HG02970 (cell line): ENCODE measurements around the gene MEGF8.

ENCODE experiments used
- ATAC-seq: cut with Tn5 transposase; IDR thresholded peaks from one replicate; pipeline ENCODE4 v1.9.1; 2021; ENCODE audit warnings: mild to moderate bottlenecking, moderate library complexity, moderate number of reproducible peaks; ENCODE audit not compliant: unreplicated experiment, low FRiP score

Gene MEGF8

GRCh38 chr19:42351079-42351735, 25.8 kb downstream of the MEGF8 start:
- no peak for ATAC-seq

- ATAC-seq, result no peak
Measured at GRCh38 chr19:42352301-42353259, 27.1 kb downstream of the MEGF8 start.

GRCh38 chr19:42353341-42354015, 28.0 kb downstream of the MEGF8 start:
- no peak for ATAC-seq

- ATAC-seq, result no peak
Measured at GRCh38 chr19:42355896-42356295, 30.5 kb downstream of the MEGF8 start.

- no peak for ATAC-seq
Measured at GRCh38 chr19:42356686-42357085, 31.3 kb downstream of the MEGF8 start.

- no peak for ATAC-seq
Measured at GRCh38 chr19:42357290-42357689, 31.9 kb downstream of the MEGF8 start.

- no peak for ATAC-seq
Measured at GRCh38 chr19:42360787-42361544, 35.5 kb downstream of the MEGF8 start.

GRCh38 chr19:42361545-42361910, 36.1 kb downstream of the MEGF8 start:
- no peak for ATAC-seq

GRCh38 chr19:42362342-42362741, 36.9 kb downstream of the MEGF8 start:
- ATAC-seq, result no peak

- no peak for ATAC-seq
Measured at GRCh38 chr19:42362891-42363440, 37.5 kb downstream of the MEGF8 start.

- no peak for ATAC-seq
Measured at GRCh38 chr19:42363614-42364346, 38.3 kb downstream of the MEGF8 start.

- ATAC-seq, result no peak
Measured at GRCh38 chr19:42366673-42367072, 41.2 kb downstream of the MEGF8 start.

GRCh38 chr19:42367929-42368328, 42.5 kb downstream of the MEGF8 start:
- no peak for ATAC-seq

- ATAC-seq, result no peak
Measured at GRCh38 chr19:42368360-42368759, 42.9 kb downstream of the MEGF8 start.

- ATAC-seq, result no peak
Measured at GRCh38 chr19:42368765-42369164, 43.3 kb downstream of the MEGF8 start.

- no peak for ATAC-seq
Measured at GRCh38 chr19:42369433-42370067, 44.1 kb downstream of the MEGF8 start.

GRCh38 chr19:42370068-42370520, 44.7 kb downstream of the MEGF8 start:
- ATAC-seq, result no peak

- no peak for ATAC-seq
Measured at GRCh38 chr19:42370626-42371175, 45.3 kb downstream of the MEGF8 start.
